KOPT-K1 (cell line): ENCODE data around the gene SRSF2.

Experiments used
- H3K27ac ChIP-seq: fragments of 200-600 bp; sonication (generic); 2 replicates; pipeline ENCODE4 v1.5.1; 2016; ENCODE audit warnings: antibody characterized with exemption, mild to moderate bottlenecking, low read depth, low read length; ENCODE audit not compliant: poor library complexity, severe bottlenecking
- H3K36me3 ChIP-seq: fragments of 200-600 bp; sonication (generic); 2 replicates; pipeline ENCODE4 v1.5.1; 2017; ENCODE audit warnings: antibody characterized with exemption, mild to moderate bottlenecking, low read length, moderate library complexity; ENCODE audit not compliant: insufficient read depth
- H3K9me3 ChIP-seq: fragments of 200-600 bp; sonication (generic); 2 replicates; pipeline ENCODE4 v1.5.1; 2017; ENCODE audit warnings: antibody characterized with exemption, low read length, mild to moderate bottlenecking; ENCODE audit not compliant: insufficient read depth, poor library complexity, severe bottlenecking

Gene SRSF2

DNA sequence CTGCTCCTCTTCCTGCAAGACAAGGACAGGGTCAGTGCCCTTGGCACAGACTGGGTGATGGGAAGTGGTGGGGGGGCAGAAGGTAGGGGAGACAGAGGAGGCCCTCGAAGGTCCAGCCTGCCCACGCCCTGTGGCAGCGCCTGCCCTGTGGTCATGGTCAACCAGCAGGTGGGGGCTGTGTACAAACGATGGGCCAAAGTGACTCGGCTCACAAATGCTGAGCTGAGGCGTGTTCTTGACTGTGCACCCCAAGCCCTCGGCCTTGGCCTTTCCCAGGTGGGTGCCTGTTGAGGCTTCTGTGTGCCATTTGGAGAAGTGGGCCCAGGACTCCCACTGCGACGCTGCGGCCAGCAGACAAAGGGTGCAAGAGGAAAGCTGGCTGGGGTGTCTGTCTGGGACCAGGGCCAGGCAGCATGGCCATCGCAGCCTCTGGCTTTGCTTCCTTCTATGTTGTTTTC, 48.9 kb downstream of the SRSF2 start:
- Histone ChIP-seq H3K9me3 (no peaks in the 10 kb centered on the region), H3K27ac (no peak overlapping the region), H3K36me3 (no peaks in the 10 kb centered on the region)

GRCh38 chr17:76687298-76688164, 49.6 kb downstream of the SRSF2 start:
- H3K36me3 ChIP-seq, result no peaks in the 10 kb centered on the region
- H3K27ac ChIP-seq, result no peak overlapping the region
- H3K9me3 ChIP-seq, result no peaks in the 10 kb centered on the region

GRCh38 chr17:76686538-76687297, 50.4 kb downstream of the SRSF2 start:
- Histone ChIP-seq H3K27ac (no peak overlapping the region), H3K9me3 (no peaks in the 10 kb centered on the region), H3K36me3 (no peaks in the 10 kb centered on the region)

DNA sequence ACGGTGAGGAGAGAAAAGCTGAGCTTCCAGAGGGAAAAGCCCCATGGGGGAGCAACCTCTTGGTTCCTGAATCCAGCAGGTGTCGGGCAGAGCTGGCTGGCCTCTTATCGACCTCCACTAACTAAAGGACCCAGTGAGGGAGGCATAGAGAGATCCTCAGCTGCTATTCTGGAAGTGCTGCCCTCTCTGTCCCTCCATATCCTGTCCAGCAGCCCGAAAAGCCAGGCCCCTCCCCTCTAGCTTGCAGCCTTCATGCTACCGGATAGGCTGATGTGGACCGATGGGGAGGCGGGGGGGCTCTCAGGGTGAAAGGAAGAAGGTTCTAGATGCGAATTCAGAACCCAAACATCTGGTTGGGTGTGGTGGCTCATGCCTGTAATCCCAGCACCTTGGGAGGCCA, 51.3 kb downstream of the SRSF2 start:
- Histone ChIP-seq H3K27ac (no peak overlapping the region), H3K9me3 (no peaks in the 10 kb centered on the region), H3K36me3 (no peaks in the 10 kb centered on the region)

GRCh38 chr17:76685366-76685765, 51.8 kb downstream of the SRSF2 start:
- no peaks in the 10 kb centered on the region for H3K9me3 ChIP-seq
- no peaks in the 10 kb centered on the region for H3K36me3 ChIP-seq
- H3K27ac ChIP-seq, result no peak overlapping the region

- H3K27ac ChIP-seq, result no peak overlapping the region
- no peaks in the 10 kb centered on the region for H3K9me3 ChIP-seq
- no peaks in the 10 kb centered on the region for H3K36me3 ChIP-seq
Measured at GRCh38 chr17:76684756-76685155, 52.4 kb downstream of the SRSF2 start.
